Hepatocyte (in vitro differentiated cells): ENCODE measurements around the gene JMJD8. TPM values are rescaled to one million over a fixed set of nuclear protein-coding genes. Genes with fewer than 3 reads are reported as not detected.

ENCODE experiments used
- DNase-seq: peaks from one replicate; pipeline ENCODE4 v3.0.0-alpha.2; 2016; ENCODE audit warnings: low spot score
- H2AFZ ChIP-seq: fragments of 200-600 bp; sonication (generic); 2 replicates; pipeline ENCODE4 v1.6.0; 2016; ENCODE audit warnings: antibody characterized with exemption, mild to moderate bottlenecking
- H3K27ac ChIP-seq: fragments of 200-600 bp; sonication (generic); 2 replicates; pipeline ENCODE4 v1.5.1; 2016; ENCODE audit warnings: mild to moderate bottlenecking
- H3K27me3 ChIP-seq: fragments of 200-600 bp; sonication (generic); 2 replicates; pipeline ENCODE4 v1.6.1; 2016
- H3K36me3 ChIP-seq: fragments of 200-600 bp; sonication (generic); replicated peaks from 2 replicates; pipeline ENCODE4 v1.5.1; 2016; ENCODE audit warnings: low read depth; ENCODE audit not compliant: insufficient read depth
- H3K4me1 ChIP-seq: fragments of 200-600 bp; sonication (generic); 2 replicates; pipeline ENCODE4 v1.5.1; 2016; ENCODE audit warnings: mild to moderate bottlenecking, moderate library complexity; ENCODE audit not compliant: insufficient read depth
- H3K4me2 ChIP-seq: fragments of 200-600 bp; sonication (generic); 2 replicates; pipeline ENCODE4 v1.6.0; 2016
- H3K4me3 ChIP-seq: fragments of 200-600 bp; sonication (generic); 2 replicates; pipeline ENCODE4 v1.5.1; 2016; ENCODE audit warnings: mild to moderate bottlenecking
- H3K79me2 ChIP-seq: fragments of 200-600 bp; sonication (generic); 2 replicates; pipeline ENCODE4 v1.6.0; 2017; ENCODE audit warnings: mild to moderate bottlenecking
- H3K9me2 ChIP-seq: fragments of 200-600 bp; sonication (generic); replicated peaks from 2 replicates; pipeline ENCODE4 v1.6.0; 2017; ENCODE audit warnings: mild to moderate bottlenecking; ENCODE audit not compliant: insufficient read depth
- H3K9me3 ChIP-seq: fragments of 200-600 bp; sonication (generic); 2 replicates; pipeline ENCODE4 v1.5.1; 2016; ENCODE audit warnings: low read depth, mild to moderate bottlenecking
- H4K20me1 ChIP-seq: fragments of 200-600 bp; sonication (generic); 2 replicates; pipeline ENCODE4 v1.6.0; 2016; ENCODE audit warnings: mild to moderate bottlenecking; ENCODE audit not compliant: insufficient read depth, poor library complexity, severe bottlenecking
- CTCF ChIP-seq: fragments of 200-600 bp; sonication (generic); IDR thresholded peaks from 2 replicates; pipeline ENCODE4 v1.5.1; 2016; ENCODE audit warnings: antibody characterized with exemption, mild to moderate bottlenecking; ENCODE audit not compliant: poor library complexity
- EZH2 ChIP-seq: fragments of 200-600 bp; sonication (generic); IDR thresholded peaks from 2 replicates; pipeline ENCODE4 v1.6.1; 2016; ENCODE audit warnings: antibody characterized with exemption, mild to moderate bottlenecking, borderline replicate concordance
- EZH2phosphoT487 ChIP-seq: fragments of 200-600 bp; sonication (generic); IDR thresholded peaks from one replicate; pipeline ENCODE4 v1.6.1; 2018; ENCODE audit warnings: antibody characterized with exemption, mild to moderate bottlenecking, low read depth, moderate library complexity; ENCODE audit not compliant: unreplicated experiment, severe bottlenecking
- WGBS: methylation state at CpG from one replicate; pipeline ENCODE4 v1.1.6; 2016; ENCODE audit warnings: low lambda C conversion rate; ENCODE audit errors: missing lambda C conversion rate; 5-methylcytosine and 5-hydroxymethylcytosine counted together
- polyA plus RNA-seq: library from polyadenylated mRNA; unstranded; fragments of >200 nt; fragmentation: Nextera tagmentation; extraction: Ambion mirVana; gene quantifications from 2 replicates; pipeline ENCODE4 v1.2.1, GENCODE V29; 2016
- total RNA-seq: library from RNA; depleted of rRNA; stranded (reverse); fragments of >200 nt; gene quantifications from 2 replicates; pipeline ENCODE4 v1.2.3, GENCODE V29; 2014

JMJD8 gene
- total and polyA plus RNA-seq, 2 experiments from 2014 or later, result 44.3 to 84.3 TPM

- peak overlapping the region; percentile 96 for H3K27ac ChIP-seq
- H3K9me2 ChIP-seq, result no peaks in the 10 kb centered on the region
- H3K4me2 ChIP-seq, result peak overlapping the region; percentile 100
- 26% methylated on average over 16 of the region's 16 CpGs for WGBS
- H3K79me2 ChIP-seq, result no peaks in the 10 kb centered on the region
- no peaks in the 10 kb centered on the region for H3K9me3 ChIP-seq
- peaks cover 11% of the 10 kb centered on the region for H4K20me1 ChIP-seq
- no peak overlapping the region for H3K4me3 ChIP-seq
- TF ChIP-seq EZH2, result no peak
- TF ChIP-seq CTCF, result no peak
- TF ChIP-seq EZH2phosphoT487, result no peak
- H2AFZ ChIP-seq, result no peak overlapping the region
- peaks cover 12% of the 10 kb centered on the region for H3K27me3 ChIP-seq
- no peaks in the 10 kb centered on the region for H3K36me3 ChIP-seq
- peaks cover 22% of the 10 kb centered on the region for H3K4me1 ChIP-seq
- DNase-seq, result no peak
Observed at GRCh38 chr16:719815-720446, 35.8 kb upstream of the JMJD8 start.

GRCh38 chr16:718922-719321, 34.8 kb upstream of the JMJD8 start:
- 91% methylated on average over 6 of the region's 6 CpGs for WGBS
- peaks cover 25% of the 10 kb centered on the region for H3K4me1 ChIP-seq

GRCh38 chr16:718389-718788, 34.3 kb upstream of the JMJD8 start:
- peaks cover 25% of the 10 kb centered on the region for H3K4me1 ChIP-seq
- no peak overlapping the region for H2AFZ ChIP-seq
- no peak overlapping the region for H3K4me3 ChIP-seq
- no peaks in the 10 kb centered on the region for H3K79me2 ChIP-seq
- no peaks in the 10 kb centered on the region for H3K9me2 ChIP-seq
- TF ChIP-seq EZH2, result no peak
- no peak for TF ChIP-seq CTCF
- no peak for TF ChIP-seq EZH2phosphoT487
- H4K20me1 ChIP-seq, result peaks cover 11% of the 10 kb centered on the region
- WGBS, result 98% methylated on average over 9 of the region's 9 CpGs
- no peak overlapping the region for H3K4me2 ChIP-seq
- no peak for DNase-seq
- H3K36me3 ChIP-seq, result no peaks in the 10 kb centered on the region
- H3K9me3 ChIP-seq, result no peaks in the 10 kb centered on the region
- H3K27me3 ChIP-seq, result peaks cover 16% of the 10 kb centered on the region
- no peak overlapping the region for H3K27ac ChIP-seq

More at GRCh38 chr16:718922-719321, 34.8 kb upstream of the JMJD8 start:
- Histone ChIP-seq H3K4me2 (no peak overlapping the region), H3K79me2 (no peaks in the 10 kb centered on the region), H3K4me3 (no peak overlapping the region), H3K9me2 (no peaks in the 10 kb centered on the region), H2AFZ (no peak overlapping the region), H3K27me3 (peaks cover 16% of the 10 kb centered on the region), H3K27ac (no peak overlapping the region), H3K36me3 (no peaks in the 10 kb centered on the region), H4K20me1 (peaks cover 11% of the 10 kb centered on the region), H3K9me3 (no peaks in the 10 kb centered on the region)
- DNase-seq, result no peak
- no peak for TF ChIP-seq EZH2phosphoT487
- TF ChIP-seq EZH2, result no peak
- no peak for TF ChIP-seq CTCF
